Measurements from ENCODE around the gene ASIC2. TPM values are rescaled to one million over a fixed set of nuclear protein-coding genes. Genes with fewer than 3 reads are reported as not detected.

Gene ASIC2
- total and polyA plus RNA-seq, 2 donors (not counting 3 experiments of a cell fraction or from before 2014, with no cell fraction given): not detected

- BruUV-seq (replicated peaks): no TSS peak
- Histone ChIP-seq H3K27me3 (ENCODE audit: control insufficient read depth in 2 of 2, insufficient read depth in 2 of 2, low read length in 2 of 2) (peaks cover 35 to 44% of the 10 kb centered on the region in 2 experiments), H3K9ac (replicated peaks; ENCODE audit: extremely low read depth, insufficient read depth, low read length) (no peak overlapping the region), H3K27ac (ENCODE audit: insufficient read depth, low read depth, low read length) (no peak overlapping the region), H3K4me1 (ENCODE audit: control insufficient read depth, extremely low read depth, insufficient read depth, low read length) (peaks cover 2% of the 10 kb centered on the region), H3K9me1 (replicated peaks; ENCODE audit: control insufficient read depth, extremely low read depth, insufficient read depth, low read length) (no peaks in the 10 kb centered on the region), H3K4me3 (replicated peaks in 1 of 3; ENCODE audit: insufficient read depth in 1 of 3, low read depth in 1 of 3, low read length in 3 of 3) (no peak overlapping the region), H2AFZ (ENCODE audit: low read depth, low read length) (no peak overlapping the region), H3K36me3 (ENCODE audit: control insufficient read depth in 2 of 2, extremely low read depth in 1 of 2, insufficient read depth in 2 of 2, low read length in 2 of 2) (no peaks in the 10 kb centered on the region), H3K79me2 (ENCODE audit: control insufficient read depth, insufficient read depth, low read length) (no peaks in the 10 kb centered on the region), H3K9me3 (replicated peaks; ENCODE audit: control insufficient read depth, insufficient read depth, low read length) (no peaks in the 10 kb centered on the region), H4K20me1 (replicated peaks; ENCODE audit: control insufficient read depth, extremely low read depth, insufficient read depth, low read length) (no peaks in the 10 kb centered on the region), H3K4me2 (ENCODE audit: insufficient read depth, low read length) (no peak overlapping the region)
- ChIA-PET POLR2A (no interaction called here), CTCF (interaction anchor here (1.3 to 1.6 kb wide), 2 partner anchors 23 to 104 kb away, joined by 3 to 5 read pairs; no protein-coding TSS in a partner anchor)
- intact Hi-C loops (cut with micrococcal nuclease): no loop called here
- TF ChIP-seq EZH2 (IDR thresholded peaks at IDR 0.05; ENCODE audit: borderline replicate concordance, low read depth, low read length, severe bottlenecking) (no peak), FOS (IDR thresholded peaks at IDR 0.05; ENCODE audit: borderline replicate concordance, insufficient read depth, low read length) (no peak), MAX (IDR thresholded peaks at IDR 0.05; ENCODE audit: insufficient read depth, insufficient read length) (no peak), MYC (IDR thresholded peaks at IDR 0.05; ENCODE audit: low read depth, low read length) (no peak), GATA2 (IDR thresholded peaks at IDR 0.05; ENCODE audit: insufficient read depth, insufficient read length, low read depth, low read length) (no peak), POLR2A (IDR thresholded peaks at IDR 0.05; ENCODE audit: low read depth, low read length) (no peak), JUN (IDR thresholded peaks at IDR 0.05; ENCODE audit: borderline replicate concordance, insufficient read depth, insufficient read length, low read depth) (no peak), POLR2AphosphoS5 (IDR thresholded peaks at IDR 0.05; ENCODE audit: insufficient read depth, low read depth, low read length) (no peak), CTCF (IDR thresholded peaks at IDR 0.05; ENCODE audit: extremely low read depth in 1 of 2, insufficient read depth in 1 of 2, low read depth in 1 of 2, low read length in 2 of 2) (no peak)
- DNase-seq (ENCODE audit: low read depth, low spot score) (no peak), FAIRE-seq (no peak)
- dilution Hi-C loops (cut with MboI; ENCODE audit: extremely low pct_ligation_motif_present, low sequenced_read_pairs): no loop called here
Measured at GRCh38 chr17:33294994-33295393, 1.9 kb upstream of the ASIC2 start.

Measured in endothelial cell of umbilical vein (primary cell).